Activated CD4-positive, alpha-beta T cell treated with anti-CD3 and anti-CD28 coated beads, Interleukin-2, Interleukin-6, amounts not matched to agents 100 ng/mL and 50 ng/mL, durations not matched to agents 16 hours and 8 hours (primary cell): ENCODE measurements around the gene ANAPC16.
A peak's percentile ranks its signal among the peaks of the same experiment; 100 is the strongest.
"Not testable (repeated sequence)": the region's sequence is repeated elsewhere in the genome, so short reads cannot be mapped to it uniquely, and the experiment has no call there.

Experiments
- DNase-seq: peaks from one replicate; pipeline ENCODE4 v3.0.0-alpha.2; 2020

Gene ANAPC16

GRCh38 chr10:72218325-72218724, 2.5 kb downstream of the ANAPC16 start:
- peak; percentile 27 for DNase-seq

- DNase-seq: no peak
Observed at GRCh38 chr10:72218726-72219125, 2.9 kb downstream of the ANAPC16 start.

- no peak for DNase-seq
Observed at GRCh38 chr10:72219235-72219814, 3.5 kb downstream of the ANAPC16 start.

- no peak for DNase-seq
Observed at GRCh38 chr10:72220637-72221036, 4.8 kb downstream of the ANAPC16 start.

GRCh38 chr10:72221278-72221677, 5.5 kb downstream of the ANAPC16 start:
- no peak for DNase-seq

GRCh38 chr10:72223743-72224101, 7.9 kb downstream of the ANAPC16 start:
- no peak for DNase-seq

GRCh38 chr10:72224191-72224590, 8.4 kb downstream of the ANAPC16 start:
- DNase-seq: not testable (repeated sequence)

GRCh38 chr10:72226418-72227027, 10.7 kb downstream of the ANAPC16 start:
- no peak for DNase-seq

- DNase-seq: no peak
Observed at GRCh38 chr10:72227826-72228225, 12.0 kb downstream of the ANAPC16 start.

- DNase-seq: no peak
Observed at GRCh38 chr10:72228318-72228751, 12.5 kb downstream of the ANAPC16 start.

- no peak for DNase-seq
Observed at GRCh38 chr10:72229261-72230251, 13.7 kb downstream of the ANAPC16 start.

- DNase-seq: no peak
Observed at GRCh38 chr10:72233621-72234020, 17.8 kb downstream of the ANAPC16 start.

GRCh38 chr10:72234560-72235095, 18.8 kb downstream of the ANAPC16 start:
- no peak for DNase-seq

GRCh38 chr10:72235544-72236279, 19.9 kb downstream of the ANAPC16 start:
- DNase-seq: no peak

- DNase-seq: no peak
Observed at GRCh38 chr10:72238392-72239175, 22.8 kb downstream of the ANAPC16 start.

- DNase-seq: no peak
Observed at GRCh38 chr10:72239409-72239808, 23.6 kb downstream of the ANAPC16 start.

- no peak for DNase-seq
Observed at GRCh38 chr10:72240371-72240770, 24.6 kb downstream of the ANAPC16 start.

- DNase-seq: no peak
Observed at GRCh38 chr10:72241691-72242252, 26.0 kb downstream of the ANAPC16 start.

GRCh38 chr10:72242675-72243074, 26.9 kb downstream of the ANAPC16 start:
- no peak for DNase-seq

GRCh38 chr10:72243822-72244437, 28.1 kb downstream of the ANAPC16 start:
- DNase-seq: no peak

- no peak for DNase-seq
Observed at GRCh38 chr10:72244573-72245038, 28.8 kb downstream of the ANAPC16 start.
